NT2/D1 (cell line): ENCODE data around the gene SLC9A8.
A peak's percentile ranks its signal among the peaks of the same experiment; 100 is the strongest.

Experiments used
- DNase-seq: peaks from one replicate; pipeline ENCODE4 v3.0.0-alpha.2; 2011; ENCODE audit warnings: low read depth, low spot score
- H3K27me3 ChIP-seq: 2 replicates; pipeline ENCODE4 v1.6.0; 2011; ENCODE audit warnings: mild to moderate bottlenecking; ENCODE audit not compliant: insufficient read length, insufficient read depth
- H3K36me3 ChIP-seq: 2 replicates; pipeline ENCODE4 v1.6.1; 2011; ENCODE audit warnings: mild to moderate bottlenecking, low read length, mixed read lengths; ENCODE audit not compliant: insufficient read depth, insufficient read length
- H3K4me1 ChIP-seq: 2 replicates; pipeline ENCODE4 v1.5.1; 2011; ENCODE audit not compliant: insufficient read depth, insufficient read length
- H3K4me3 ChIP-seq: 2 replicates; pipeline ENCODE4 v1.5.1; 2011; ENCODE audit warnings: low read depth; ENCODE audit not compliant: insufficient read length
- H3K9ac ChIP-seq: 2 replicates; pipeline ENCODE4 v1.6.0; 2011; ENCODE audit warnings: low read depth; ENCODE audit not compliant: insufficient read length
- H3K9me3 ChIP-seq: 2 replicates; pipeline ENCODE4 v1.5.1; 2011; ENCODE audit warnings: mild to moderate bottlenecking, low read length; ENCODE audit not compliant: insufficient read depth
- SUZ12 ChIP-seq: IDR thresholded peaks from 2 replicates; pipeline ENCODE4 v1.6.1; 2011; ENCODE audit not compliant: insufficient read length, insufficient read depth; ENCODE audit errors: extremely low read depth
- YY1 ChIP-seq: IDR thresholded peaks from 2 replicates; pipeline ENCODE4 v1.6.1; 2011; ENCODE audit not compliant: insufficient read length, insufficient read depth
- ZNF274 ChIP-seq: IDR thresholded peaks from 2 replicates; pipeline ENCODE4 v1.6.1; 2011; ENCODE audit warnings: mild to moderate bottlenecking, low read depth, low read length

Gene SLC9A8

DNA sequence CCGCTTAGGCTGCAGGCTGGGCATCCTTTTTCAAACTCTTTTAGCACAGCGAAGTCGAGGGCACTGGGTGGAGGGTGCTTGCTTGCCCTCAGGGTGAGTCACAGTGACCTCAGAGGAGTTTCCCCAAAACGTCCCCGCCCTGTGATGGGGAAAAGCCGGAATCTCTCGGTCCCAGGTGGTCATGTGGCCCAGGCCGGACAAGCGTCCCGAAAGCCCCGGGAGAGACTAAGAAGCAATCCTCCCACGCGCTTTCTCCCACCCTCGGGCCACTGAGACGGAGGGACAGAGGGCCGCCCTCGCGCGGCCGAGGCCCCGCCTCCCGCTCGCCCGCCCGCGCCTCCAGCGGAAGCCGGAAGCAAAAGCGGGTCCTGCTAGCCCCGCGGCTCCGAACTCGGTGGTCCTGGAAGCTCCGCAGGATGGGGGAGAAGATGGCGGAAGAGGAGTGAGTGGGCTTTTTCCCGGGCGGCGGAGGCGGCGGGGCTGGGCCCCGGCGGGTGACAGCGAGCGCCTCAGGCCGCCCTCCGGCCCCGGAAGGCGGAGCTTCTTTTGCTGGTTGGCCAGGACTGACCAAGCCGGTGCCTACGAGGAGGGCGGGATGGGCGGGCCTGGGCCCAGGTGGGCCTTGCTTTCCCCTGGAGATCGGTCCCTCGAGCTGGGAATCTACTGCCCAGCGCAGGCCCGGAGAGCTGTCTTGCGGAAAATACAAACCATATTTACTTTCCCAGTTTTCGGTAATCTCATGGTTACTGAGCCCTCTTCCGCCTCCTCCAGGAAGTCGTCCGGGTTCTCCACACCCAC lies at the start of gene SLC9A8:
Gene SLC9A8, plus strand, starts transcription at position 322 of the 798 bp plus-strand sequence. Its CDS starts 95 bp downstream, at position 417.
- peak; percentile 85 for DNase-seq
- Histone ChIP-seq H3K9ac (peak within 1 kb of the TSS; percentile 89), H3K36me3 (peaks cover 24% of the 10 kb centered on the region), H3K9me3 (no peaks in the 10 kb centered on the region), H3K4me1 (no peaks in the 10 kb centered on the region), H3K27me3 (no peaks in the 10 kb centered on the region), H3K4me3 (peak within 1 kb of the TSS; percentile 72)
- TF ChIP-seq ZNF274, result no peak
- TF ChIP-seq YY1, result peak; percentile 51

DNA sequence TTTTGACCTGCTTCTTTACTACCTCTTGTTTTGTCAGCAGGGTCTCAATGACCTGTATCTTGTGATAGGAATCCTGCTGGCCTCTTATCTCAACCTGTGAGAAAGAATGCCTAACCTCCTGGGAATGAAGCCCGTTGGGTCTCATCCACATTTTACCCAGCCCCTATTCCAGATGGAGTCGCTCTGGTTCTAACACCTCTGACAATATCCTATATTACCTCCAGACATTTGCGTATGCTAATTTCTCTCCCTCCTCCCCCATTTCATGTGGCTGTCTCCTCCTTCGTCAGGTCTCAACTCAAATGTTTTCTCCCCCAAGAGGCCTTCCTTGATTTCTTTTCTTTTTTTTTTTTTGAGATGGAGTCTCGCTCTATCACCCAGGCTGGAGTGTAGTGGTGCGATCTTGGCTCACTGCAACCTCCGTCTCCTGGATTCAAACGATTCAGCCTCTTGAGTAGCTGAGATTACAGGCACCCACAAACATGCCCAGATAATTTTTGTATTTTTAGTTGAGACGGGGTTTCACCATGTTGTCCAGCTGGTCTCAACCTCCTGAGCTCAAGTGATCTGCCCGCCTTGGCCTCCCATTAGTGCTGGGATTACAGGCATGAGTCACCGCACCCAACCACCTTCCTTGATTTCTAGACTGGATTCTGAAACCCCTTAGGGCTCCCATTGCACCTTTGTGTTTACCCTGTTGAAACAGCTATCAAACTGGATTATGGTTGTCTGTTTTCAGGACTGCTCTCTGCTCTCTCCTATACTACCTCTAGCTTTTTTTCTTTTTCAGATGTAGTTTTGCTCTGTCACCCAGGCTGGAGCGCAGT lies 49.5 kb upstream of the SLC9A8 start:
- Histone ChIP-seq H3K36me3 (no peaks in the 10 kb centered on the region), H3K27me3 (no peaks in the 10 kb centered on the region), H3K4me3 (no peak overlapping the region), H3K9ac (no peak overlapping the region), H3K4me1 (peaks cover 13% of the 10 kb centered on the region), H3K9me3 (no peaks in the 10 kb centered on the region)
- TF ChIP-seq YY1, result no peak
- no peak for DNase-seq

DNA sequence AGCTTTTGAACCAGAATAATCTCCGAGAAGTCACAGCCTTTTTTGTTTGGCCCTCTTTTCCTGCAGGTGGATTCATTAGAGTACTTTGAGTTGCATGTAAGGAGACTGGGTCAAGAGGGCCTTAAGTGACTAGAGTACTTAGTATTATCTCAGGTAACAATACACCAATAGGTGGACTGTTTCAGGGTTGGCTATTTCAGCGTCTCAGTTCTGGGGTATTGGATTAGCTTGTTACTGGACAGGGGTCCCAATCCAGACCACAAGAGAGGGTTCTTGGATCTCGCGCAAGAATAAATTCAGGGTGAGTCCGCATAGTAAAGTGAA lies 47.3 kb upstream of the SLC9A8 start:
- DNase-seq, result no peak
- Histone ChIP-seq H3K9ac (no peak overlapping the region), H3K4me1 (peaks cover 6% of the 10 kb centered on the region), H3K36me3 (no peaks in the 10 kb centered on the region), H3K9me3 (0 out of 2 replicates have a peak, but pooled peaks cover 7% of the 10 kb centered on the region), H3K27me3 (no peaks in the 10 kb centered on the region), H3K4me3 (no peak overlapping the region)
- TF ChIP-seq SUZ12 (no peak), YY1 (no peak), ZNF274 (no peak)

- Histone ChIP-seq H3K4me3 (no peak overlapping the region), H3K9me3 (0 out of 2 replicates have a peak, but pooled peaks cover 7% of the 10 kb centered on the region), H3K9ac (no peak overlapping the region), H3K4me1 (peaks cover 6% of the 10 kb centered on the region), H3K36me3 (no peaks in the 10 kb centered on the region), H3K27me3 (no peaks in the 10 kb centered on the region)
- no peak for DNase-seq
- TF ChIP-seq SUZ12, result no peak
- TF ChIP-seq ZNF274, result no peak
- no peak for TF ChIP-seq YY1
These were observed 46.6 kb upstream of the SLC9A8 start for GRCh38 chr20:49765846-49766541.

DNA sequence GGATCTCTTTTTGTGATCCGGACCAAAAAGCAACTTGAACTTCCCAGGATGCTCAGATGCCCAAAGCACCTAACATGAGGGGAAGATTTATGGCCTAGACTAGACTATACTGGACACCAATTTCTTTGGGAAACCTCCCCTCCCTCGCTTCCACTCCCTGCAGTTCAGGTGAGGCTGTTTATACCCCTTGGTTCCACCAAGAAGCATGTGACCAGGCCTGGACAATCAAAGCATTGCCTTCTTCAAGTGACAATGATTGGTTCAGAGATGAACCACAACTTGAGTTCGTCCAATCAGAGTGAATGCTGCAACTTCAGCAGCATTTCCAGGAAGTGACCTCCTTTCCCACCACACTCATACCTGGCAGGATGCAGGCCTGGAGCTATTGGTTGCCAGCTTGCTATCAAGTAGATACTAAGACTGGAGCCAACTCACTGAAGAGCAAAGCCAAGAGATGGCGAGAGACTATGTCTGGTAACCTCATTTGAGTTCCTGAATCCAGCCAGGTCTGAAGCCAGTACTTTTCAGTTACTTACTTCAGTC lies 45.6 kb upstream of the SLC9A8 start:
- TF ChIP-seq SUZ12 (no peak), YY1 (no peak), ZNF274 (no peak)
- DNase-seq, result no peak
- H3K4me1 ChIP-seq, result peaks cover 6% of the 10 kb centered on the region
- 0 out of 2 replicates have a peak, but pooled peaks cover 7% of the 10 kb centered on the region for H3K9me3 ChIP-seq
- no peak overlapping the region for H3K9ac ChIP-seq
- H3K4me3 ChIP-seq, result no peak overlapping the region
- H3K36me3 ChIP-seq, result no peaks in the 10 kb centered on the region
- H3K27me3 ChIP-seq, result no peaks in the 10 kb centered on the region

DNA sequence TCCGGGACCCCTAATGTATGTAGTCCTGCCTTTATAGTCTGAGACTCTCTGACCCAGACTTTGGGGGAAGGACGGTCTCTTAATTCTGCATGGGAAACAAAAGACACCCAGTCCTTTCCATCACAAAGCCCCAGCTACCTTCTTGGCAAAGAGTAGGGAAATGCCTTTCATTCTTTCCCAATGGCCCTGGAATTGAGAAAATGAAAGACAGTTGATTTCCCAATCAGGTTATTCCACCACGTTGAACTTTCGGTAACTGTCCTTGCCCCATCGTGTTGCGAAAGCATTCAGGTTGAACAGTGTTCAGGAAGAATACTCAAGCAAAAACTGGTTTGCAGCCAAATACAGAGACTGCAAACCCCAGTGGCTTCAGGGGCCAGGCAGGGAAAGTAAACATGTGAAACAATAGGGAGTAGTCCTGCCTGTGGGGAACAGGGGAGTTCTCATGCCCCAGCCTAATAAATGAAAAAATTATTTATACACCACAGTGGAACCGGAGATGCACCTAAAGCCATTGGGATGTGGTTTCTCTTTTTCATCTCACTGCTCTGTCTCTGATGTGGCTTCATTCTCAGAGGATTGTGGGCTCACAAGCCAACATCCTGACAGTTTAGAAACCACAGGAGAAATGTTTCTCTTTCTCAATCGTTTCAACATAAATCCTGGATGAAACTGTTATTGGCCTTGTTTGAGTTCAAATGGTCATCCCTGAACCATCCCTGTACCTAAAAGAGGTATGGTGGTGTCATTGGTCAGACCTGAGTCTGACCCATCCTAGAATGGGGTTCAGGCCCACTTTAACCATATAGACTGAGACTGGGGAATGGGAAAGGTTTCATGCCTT lies 44.2 kb upstream of the SLC9A8 start:
- 0 out of 2 replicates have a peak, but pooled peaks cover 7% of the 10 kb centered on the region for H3K9me3 ChIP-seq

More for the DNA sequence above, 44.2 kb upstream of the SLC9A8 start:
- no peak overlapping the region for H3K9ac ChIP-seq
- H3K4me1 ChIP-seq, result peaks cover 5% of the 10 kb centered on the region
- H3K36me3 ChIP-seq, result no peaks in the 10 kb centered on the region
- no peak for TF ChIP-seq ZNF274
- peak; percentile 95 for DNase-seq
- no peaks in the 10 kb centered on the region for H3K27me3 ChIP-seq
- H3K4me3 ChIP-seq, result no peak overlapping the region
